EL (cell line): Measurements from ENCODE around the gene MPG.

Experiments used
- DNase-seq: peaks from one replicate; pipeline ENCODE4 v3.0.0-alpha.2; 2016

MPG gene

GRCh38 chr16:50769-51591 lies 27.0 kb upstream of the MPG start:
- DNase-seq: no peak

GRCh38 chr16:53346-54236 lies 24.4 kb upstream of the MPG start, which contains the start of the genes POLR3K and SNRNP25:
POLR3K (minus strand) TSS chr16:53608; CDS start chr16:53586, 22 bp downstream.
SNRNP25 (plus strand) TSS chr16:53828; CDS start chr16:54017, 189 bp downstream.
- peak; percentile 97 for DNase-seq

- DNase-seq: no peak
These were observed 23.8 kb upstream of the MPG start for GRCh38 chr16:54237-54581.

- DNase-seq: no peak
These were observed 22.4 kb upstream of the MPG start for GRCh38 chr16:55571-56136.

- DNase-seq: no peak
These were observed 21.6 kb upstream of the MPG start for GRCh38 chr16:56231-56927.

- DNase-seq: peak; percentile 35
These were observed 20.3 kb upstream of the MPG start for GRCh38 chr16:57711-58110.

GRCh38 chr16:58491-59439 lies 19.3 kb upstream of the MPG start:
- DNase-seq: no peak

- DNase-seq: no peak
These were observed 18.5 kb upstream of the MPG start for GRCh38 chr16:59440-60059.

- DNase-seq: no peak
These were observed 17.9 kb upstream of the MPG start for GRCh38 chr16:60166-60565.

GRCh38 chr16:60929-61878 lies 16.8 kb upstream of the MPG start:
- no peak for DNase-seq

- DNase-seq: no peak
These were observed 16.1 kb upstream of the MPG start for GRCh38 chr16:61879-62281.

GRCh38 chr16:62283-62967 lies 15.6 kb upstream of the MPG start:
- no peak for DNase-seq

- DNase-seq: no peak
These were observed 15.0 kb upstream of the MPG start for GRCh38 chr16:62968-63391.

- no peak for DNase-seq
These were observed 14.6 kb upstream of the MPG start for GRCh38 chr16:63466-63865.

GRCh38 chr16:63998-64913 lies 13.8 kb upstream of the MPG start:
- no peak for DNase-seq

- no peak for DNase-seq
These were observed 13.1 kb upstream of the MPG start for GRCh38 chr16:64914-65255.

- peak; percentile 72 for DNase-seq
These were observed 12.3 kb upstream of the MPG start for GRCh38 chr16:65745-66144.
